BJ (cell line): ENCODE measurements around the gene LRRC72. TPM values are rescaled to one million over a fixed set of nuclear protein-coding genes. Genes with fewer than 3 reads are reported as not detected.
"Not testable (repeated sequence)": the region's sequence is repeated elsewhere in the genome, so short reads cannot be mapped to it uniquely, and the experiment has no call there.

Experiments used
- CTCF ChIA-PET: fragments of 350-600 bp; formaldehyde crosslinking; extraction: SDS; loops from one replicate; lab custom pipeline; 2021; ENCODE audit warnings: antibody characterized with exemption, inconsistent platforms; lab: Yijun Ruan, JAX
- POLR2A ChIA-PET: fragments of 300-600 bp; sonication (Branson Sonifier 250); formaldehyde crosslinking; extraction: SDS; loops from one replicate; lab custom pipeline; 2021; ENCODE audit warnings: antibody characterized with exemption; lab: Charles Lee
- DNase-seq: peaks from one replicate; pipeline ENCODE4 v3.0.0-alpha.2; 2011; ENCODE audit warnings: low read depth
- H3K27me3 ChIP-seq: 2 replicates; pipeline ENCODE4 v1.6.0; 2011; ENCODE audit warnings: low read length; ENCODE audit not compliant: control insufficient read depth, insufficient read depth
- H3K36me3 ChIP-seq: 2 replicates; pipeline ENCODE4 v1.5.1; 2011; ENCODE audit warnings: low read length; ENCODE audit not compliant: control insufficient read depth, insufficient read depth
- H3K4me3 ChIP-seq: 2 replicates; pipeline ENCODE4 v1.5.1; 2011; ENCODE audit warnings: low read depth, mild to moderate bottlenecking, control low read depth, low read length
- polyA plus RNA-seq: library from polyadenylated mRNA; depleted of rRNA; stranded (reverse); fragments of >200 nt; gene quantifications from 2 replicates; pipeline ENCODE4 v1.2.3, GENCODE V29; 2011
- TF ChIP-seq, protein P1 (sequence below): IDR thresholded peaks from 2 replicates; pipeline ENCODE4 v1.5.1; 2011; ENCODE audit warnings: low read depth, mild to moderate bottlenecking, control low read depth, inconsistent platforms, low read length, moderate library complexity; ENCODE audit not compliant: insufficient read depth

Gene LRRC72
- polyA plus RNA-seq, 1 experiment: not detected

DNA sequence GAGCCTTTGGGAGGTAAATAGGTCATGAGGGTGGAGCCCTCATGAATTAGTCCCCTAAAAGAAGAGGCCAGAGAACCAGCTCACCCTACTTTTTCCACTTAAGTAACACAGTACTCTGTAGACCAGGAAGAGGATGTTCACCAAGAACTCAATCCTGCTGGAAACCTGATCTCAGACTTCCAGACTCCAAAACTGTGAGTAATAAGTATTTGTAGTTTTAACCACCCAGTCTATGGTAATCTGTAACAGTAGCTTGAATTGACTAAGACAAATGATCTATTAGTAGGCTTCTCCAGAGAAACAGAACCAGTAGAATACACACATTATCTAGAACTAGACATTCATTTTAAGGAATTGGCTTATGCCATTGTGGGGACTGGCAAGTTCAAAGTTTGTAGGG, 67.4 kb downstream of the LRRC72 start:
- Histone ChIP-seq H3K27me3 (no peaks in the 10 kb centered on the region), H3K4me3 (no peak overlapping the region), H3K36me3 (no peaks in the 10 kb centered on the region)
- no peak for DNase-seq
- ChIA-PET POLR2A (no interaction called here), CTCF (interaction anchor here (0.7 to 1.4 kb wide), 4 partner anchors 8 to 823 kb away, joined by 3 to 5 read pairs (median 3); no protein-coding TSS in a partner anchor)
- TF ChIP-seq, protein P1, sequence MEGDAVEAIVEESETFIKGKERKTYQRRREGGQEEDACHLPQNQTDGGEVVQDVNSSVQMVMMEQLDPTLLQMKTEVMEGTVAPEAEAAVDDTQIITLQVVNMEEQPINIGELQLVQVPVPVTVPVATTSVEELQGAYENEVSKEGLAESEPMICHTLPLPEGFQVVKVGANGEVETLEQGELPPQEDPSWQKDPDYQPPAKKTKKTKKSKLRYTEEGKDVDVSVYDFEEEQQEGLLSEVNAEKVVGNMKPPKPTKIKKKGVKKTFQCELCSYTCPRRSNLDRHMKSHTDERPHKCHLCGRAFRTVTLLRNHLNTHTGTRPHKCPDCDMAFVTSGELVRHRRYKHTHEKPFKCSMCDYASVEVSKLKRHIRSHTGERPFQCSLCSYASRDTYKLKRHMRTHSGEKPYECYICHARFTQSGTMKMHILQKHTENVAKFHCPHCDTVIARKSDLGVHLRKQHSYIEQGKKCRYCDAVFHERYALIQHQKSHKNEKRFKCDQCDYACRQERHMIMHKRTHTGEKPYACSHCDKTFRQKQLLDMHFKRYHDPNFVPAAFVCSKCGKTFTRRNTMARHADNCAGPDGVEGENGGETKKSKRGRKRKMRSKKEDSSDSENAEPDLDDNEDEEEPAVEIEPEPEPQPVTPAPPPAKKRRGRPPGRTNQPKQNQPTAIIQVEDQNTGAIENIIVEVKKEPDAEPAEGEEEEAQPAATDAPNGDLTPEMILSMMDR: no peak

DNA sequence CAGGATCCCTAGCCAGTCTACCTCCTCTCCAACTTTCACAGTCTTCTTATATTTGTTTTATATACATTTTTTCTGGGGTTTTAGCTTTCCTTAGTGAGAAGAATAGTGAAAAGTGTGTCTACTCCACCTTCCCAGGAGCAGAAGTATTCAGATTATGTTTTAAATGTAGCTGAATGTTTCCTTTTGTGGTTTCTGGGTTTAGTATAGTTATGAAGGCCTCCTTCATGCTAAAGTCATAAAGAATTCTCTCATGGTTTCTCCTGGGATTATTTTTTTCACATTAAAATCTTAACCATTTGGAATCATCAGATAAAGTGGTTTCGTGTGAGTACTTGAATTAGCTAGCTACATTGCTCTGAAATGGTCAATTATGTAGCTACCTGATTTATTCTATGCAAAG, 68.1 kb downstream of the LRRC72 start:
- ChIA-PET CTCF (interaction anchor here (0.7 to 1.4 kb wide), 3 partner anchors 29 to 824 kb away, joined by 3 to 5 read pairs (median 3); no protein-coding TSS in a partner anchor), POLR2A (no interaction called here)
- H3K27me3 ChIP-seq: no peaks in the 10 kb centered on the region
- H3K4me3 ChIP-seq: no peak overlapping the region
- no peaks in the 10 kb centered on the region for H3K36me3 ChIP-seq
- TF ChIP-seq, protein P1: no peak
- no peak for DNase-seq

DNA sequence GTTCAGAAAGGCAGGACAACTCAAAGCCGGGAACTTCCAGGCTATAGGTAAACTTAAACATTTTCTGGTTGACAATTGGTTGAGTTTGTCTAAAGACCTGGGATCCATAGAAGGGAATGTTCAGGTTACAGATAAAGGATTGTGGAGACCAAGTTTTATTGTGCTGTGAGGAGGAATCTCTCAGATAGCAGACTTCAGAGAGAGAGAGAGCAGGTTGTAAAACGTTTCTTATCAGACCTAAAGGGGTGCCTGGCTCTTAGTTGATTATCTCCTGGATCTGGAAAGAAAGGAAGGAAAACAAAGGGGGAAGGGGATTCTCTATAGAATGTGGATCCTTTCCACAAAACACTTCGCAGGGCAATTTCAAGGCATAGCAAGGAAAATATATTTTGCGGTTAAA, 69.0 kb downstream of the LRRC72 start:
- CTCF ChIA-PET, DNase-seq, H3K36me3 ChIP-seq, H3K27me3 ChIP-seq, H3K4me3 ChIP-seq: not testable (repeated sequence)
- POLR2A ChIA-PET: interaction anchor here (0.5 kb wide), 1 partner anchor 125 kb away, joined by 14 read pairs; no protein-coding TSS in a partner anchor

DNA sequence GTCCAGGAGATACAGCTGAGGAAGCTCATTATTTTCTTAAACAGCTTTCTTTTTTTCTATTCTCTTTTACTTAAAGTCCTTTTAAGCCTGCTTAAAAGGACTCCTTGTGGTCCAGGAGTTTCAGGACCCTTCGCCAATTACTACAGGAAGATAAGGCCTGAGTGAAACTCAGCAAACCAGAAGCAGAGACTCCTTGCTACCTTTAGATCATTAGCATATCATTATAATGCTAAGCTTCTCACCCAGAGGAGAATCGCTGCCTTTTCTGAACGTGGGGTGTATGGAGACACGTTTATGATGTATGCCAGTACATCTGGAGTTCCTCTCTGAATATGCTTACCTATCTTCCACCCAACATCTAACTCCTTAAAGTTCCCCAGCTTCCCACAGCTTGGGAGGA, 71.4 kb downstream of the LRRC72 start:
- no peak for DNase-seq
- TF ChIP-seq, protein P1: no peak
- Histone ChIP-seq H3K36me3 (peaks cover 5% of the 10 kb centered on the region), H3K27me3 (no peaks in the 10 kb centered on the region), H3K4me3 (no peak overlapping the region)
- ChIA-PET POLR2A (no interaction called here), CTCF (interaction anchor here (1.5 kb wide), 1 partner anchor 11 kb away, joined by 4 read pairs; no protein-coding TSS in a partner anchor)

DNA sequence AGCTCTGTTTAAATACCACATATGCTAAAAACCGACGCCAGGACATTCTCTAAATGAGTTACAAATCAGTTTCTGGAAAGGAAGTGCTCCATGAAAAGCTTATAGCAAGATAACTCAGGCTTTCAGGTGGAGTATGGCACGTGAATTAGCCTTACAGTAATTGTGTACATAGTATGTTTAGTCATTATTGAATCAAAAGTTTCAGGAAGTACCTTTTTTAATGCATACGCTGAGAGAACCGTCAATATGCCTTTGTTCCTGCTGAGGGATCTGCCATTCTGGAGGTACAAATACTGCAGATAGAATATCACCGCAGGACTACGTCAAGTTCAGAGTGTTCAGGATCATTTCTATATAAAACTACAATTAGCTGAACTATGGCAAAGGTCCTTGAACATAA, 73.2 kb downstream of the LRRC72 start:
- no peak for DNase-seq
- no peaks in the 10 kb centered on the region for H3K27me3 ChIP-seq
- no peak overlapping the region for H3K4me3 ChIP-seq
- TF ChIP-seq, protein P1: no peak
- ChIA-PET CTCF (interaction anchor here (1.0 to 1.8 kb wide), 3 partner anchors 9 to 35 kb away, joined by 3 to 4 read pairs (median 4); no protein-coding TSS in a partner anchor), POLR2A (no interaction called here)
- peaks cover 5% of the 10 kb centered on the region for H3K36me3 ChIP-seq

DNA sequence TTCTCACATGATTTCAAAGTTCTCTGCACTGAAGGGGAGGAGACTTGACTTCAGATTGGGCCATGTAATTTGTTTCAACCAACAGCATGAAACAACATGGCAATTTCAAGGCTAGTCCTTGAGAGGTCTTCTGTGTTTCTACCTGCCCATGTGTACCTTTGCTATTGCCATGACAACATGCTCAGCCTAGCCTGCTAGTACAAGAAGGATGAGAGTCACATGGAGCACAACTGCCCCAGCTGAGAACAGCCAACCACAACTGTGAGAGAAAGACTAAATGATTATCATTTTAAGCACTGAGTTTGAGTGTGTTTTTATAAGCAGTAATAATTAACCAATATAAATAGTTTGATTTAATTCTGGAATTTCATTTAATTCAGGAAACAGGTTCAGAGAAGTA, 77.0 kb downstream of the LRRC72 start:
- POLR2A ChIA-PET: no interaction called here
- peaks cover 5% of the 10 kb centered on the region for H3K36me3 ChIP-seq
- H3K4me3 ChIP-seq: no peak overlapping the region
- CTCF ChIA-PET: no interaction called here
- DNase-seq: no peak
- TF ChIP-seq, protein P1: no peak
- H3K27me3 ChIP-seq: no peaks in the 10 kb centered on the region
